AG04450 (cell line): ENCODE data around the gene CEP192. TPM values are rescaled to one million over a fixed set of nuclear protein-coding genes. Genes with fewer than 3 reads are reported as not detected.

Source experiments
- CTCF ChIA-PET: fragments of 300-600, 350-600 bp; formaldehyde crosslinking; extraction: SDS; loops from one replicate; lab custom pipeline; 2022; ENCODE audit warnings: antibody characterized with exemption, inconsistent platforms; lab: Charles Lee
- POLR2A ChIA-PET: fragments of 350-600 bp; formaldehyde crosslinking; extraction: SDS; loops from one replicate; lab custom pipeline; 2021; ENCODE audit warnings: antibody characterized with exemption, inconsistent platforms; lab: Yijun Ruan, JAX
- DNase-seq: peaks from one replicate; pipeline ENCODE4 v3.0.0-alpha.2; 2011; ENCODE audit warnings: low read depth, low spot score
- H3K27ac ChIP-seq: one replicate; pipeline ENCODE4 v1.5.1; 2012; ENCODE audit warnings: low read depth, low read length, control low read depth
- H3K27me3 ChIP-seq: one replicate; pipeline ENCODE4 v1.6.0; 2012; ENCODE audit warnings: low read length; ENCODE audit not compliant: control insufficient read depth, insufficient read depth
- H3K4me3 ChIP-seq: 2 replicates; pipeline ENCODE4 v1.5.1; 2011; ENCODE audit warnings: mild to moderate bottlenecking, low read depth, low read length, control low read depth
- H3K9me3 ChIP-seq: 2 replicates; pipeline ENCODE4 v1.5.1; 2012; ENCODE audit warnings: low read length; ENCODE audit not compliant: control insufficient read depth, insufficient read depth
- polyA plus RNA-seq: library from polyadenylated mRNA; depleted of rRNA; stranded (reverse); fragments of >200 nt; gene quantifications from 2 replicates; pipeline ENCODE4 v1.2.3, GENCODE V29; 2011
- TF ChIP-seq, protein P1 (sequence below): IDR thresholded peaks from 2 replicates; pipeline ENCODE4 v1.5.1; 2011; ENCODE audit warnings: low read depth, low read length, control low read depth, inconsistent platforms

Gene CEP192
- polyA plus RNA-seq, 1 experiment, result 21.1 TPM

DNA sequence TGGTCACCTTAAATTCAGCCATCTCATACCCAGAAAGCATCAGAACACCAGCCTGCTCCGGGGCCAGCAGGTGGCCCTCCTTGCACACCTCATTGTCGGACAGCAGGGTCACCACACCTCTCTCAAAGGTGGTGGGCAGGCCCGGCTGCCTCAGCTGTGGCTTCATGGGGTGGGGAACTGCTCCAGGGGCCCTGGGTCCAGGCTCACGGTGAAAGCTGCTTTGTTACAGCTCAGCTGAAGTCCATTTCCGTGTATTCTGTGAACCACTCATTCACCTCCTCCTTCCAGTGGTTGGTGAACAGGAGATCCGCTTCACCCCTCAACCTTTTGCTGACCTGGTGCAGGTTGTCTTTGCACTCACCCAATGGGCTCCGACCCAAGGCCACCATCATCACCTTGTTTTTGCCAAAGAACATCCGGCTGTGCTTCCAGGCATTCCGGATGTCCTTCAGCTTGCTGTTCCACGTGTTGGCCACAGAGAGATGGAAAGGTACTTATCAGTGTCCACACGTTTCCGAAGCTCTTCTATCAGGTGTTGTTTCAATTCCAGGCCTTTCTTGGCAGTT is 148.8 kb downstream of the CEP192 start:
- peaks cover 19% of the 10 kb centered on the region for H3K9me3 ChIP-seq
- H3K4me3 ChIP-seq, result no peak overlapping the region
- no peak for DNase-seq
- peaks cover 18% of the 10 kb centered on the region for H3K27me3 ChIP-seq
- ChIA-PET POLR2A (no interaction called here), CTCF (no interaction called here)
- H3K27ac ChIP-seq, result no peak overlapping the region
- TF ChIP-seq, protein P1, sequence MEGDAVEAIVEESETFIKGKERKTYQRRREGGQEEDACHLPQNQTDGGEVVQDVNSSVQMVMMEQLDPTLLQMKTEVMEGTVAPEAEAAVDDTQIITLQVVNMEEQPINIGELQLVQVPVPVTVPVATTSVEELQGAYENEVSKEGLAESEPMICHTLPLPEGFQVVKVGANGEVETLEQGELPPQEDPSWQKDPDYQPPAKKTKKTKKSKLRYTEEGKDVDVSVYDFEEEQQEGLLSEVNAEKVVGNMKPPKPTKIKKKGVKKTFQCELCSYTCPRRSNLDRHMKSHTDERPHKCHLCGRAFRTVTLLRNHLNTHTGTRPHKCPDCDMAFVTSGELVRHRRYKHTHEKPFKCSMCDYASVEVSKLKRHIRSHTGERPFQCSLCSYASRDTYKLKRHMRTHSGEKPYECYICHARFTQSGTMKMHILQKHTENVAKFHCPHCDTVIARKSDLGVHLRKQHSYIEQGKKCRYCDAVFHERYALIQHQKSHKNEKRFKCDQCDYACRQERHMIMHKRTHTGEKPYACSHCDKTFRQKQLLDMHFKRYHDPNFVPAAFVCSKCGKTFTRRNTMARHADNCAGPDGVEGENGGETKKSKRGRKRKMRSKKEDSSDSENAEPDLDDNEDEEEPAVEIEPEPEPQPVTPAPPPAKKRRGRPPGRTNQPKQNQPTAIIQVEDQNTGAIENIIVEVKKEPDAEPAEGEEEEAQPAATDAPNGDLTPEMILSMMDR, result no peak

DNA sequence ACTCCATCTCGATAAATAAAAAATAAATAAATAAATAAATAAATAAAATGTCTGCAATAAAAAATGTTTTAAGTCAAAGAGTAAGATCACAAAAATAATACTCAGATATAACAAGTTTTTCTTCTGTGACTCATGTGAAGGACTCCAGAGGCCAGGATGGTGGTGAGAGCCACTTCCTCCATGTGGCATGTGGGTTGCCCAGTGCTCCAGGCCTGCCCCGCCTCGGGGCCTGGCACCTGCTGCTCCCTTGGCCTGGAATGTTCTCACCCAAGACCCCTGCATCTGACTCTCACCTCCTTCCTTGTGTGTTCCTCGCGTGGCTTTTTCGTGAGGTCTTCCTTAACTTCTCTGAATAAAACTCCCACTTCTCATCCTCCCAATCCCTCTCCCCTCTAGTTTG is 150.0 kb downstream of the CEP192 start:
- TF ChIP-seq, protein P1, result no peak
- H3K4me3 ChIP-seq, result no peak overlapping the region
- POLR2A ChIA-PET, result no interaction called here
- H3K9me3 ChIP-seq, result peaks cover 19% of the 10 kb centered on the region
- H3K27me3 ChIP-seq, result peaks cover 18% of the 10 kb centered on the region
- CTCF ChIA-PET, result interaction anchor here (0.6 kb wide), 1 partner anchor 749 kb away, joined by 3 read pairs; no protein-coding TSS in a partner anchor
- H3K27ac ChIP-seq, result no peak overlapping the region
- no peak for DNase-seq

DNA sequence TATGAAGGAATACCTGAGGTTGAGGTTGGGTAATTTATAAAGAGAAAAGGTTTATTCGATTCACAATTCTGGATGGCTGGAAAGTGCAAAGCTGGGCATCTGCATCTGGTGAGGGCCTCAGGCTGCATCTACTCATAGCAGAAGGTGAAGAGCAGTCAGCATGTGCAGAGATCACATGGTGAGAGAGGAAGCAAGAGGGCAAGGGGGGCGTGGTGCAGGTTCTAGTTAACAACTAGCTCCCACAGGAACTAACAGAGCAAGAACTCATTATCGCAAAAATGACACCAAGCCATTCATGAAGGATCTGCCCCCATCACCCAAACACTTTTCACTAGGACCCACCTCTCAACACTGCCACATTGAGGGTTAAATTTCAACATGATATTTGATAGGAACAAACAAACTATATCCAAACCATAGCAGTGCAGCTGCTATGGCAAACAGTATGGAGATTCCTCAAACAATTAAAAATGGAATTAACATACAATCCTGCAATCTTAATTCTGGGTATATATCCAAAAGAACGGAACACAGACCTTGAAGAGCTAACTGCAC is 154.6 kb downstream of the CEP192 start:
- POLR2A ChIA-PET, result no interaction called here
- TF ChIP-seq, protein P1, result no peak
- Histone ChIP-seq H3K4me3 (no peak overlapping the region), H3K27ac (no peak overlapping the region), H3K9me3 (peaks cover 14% of the 10 kb centered on the region), H3K27me3 (peaks cover 5% of the 10 kb centered on the region)
- DNase-seq, result no peak
- CTCF ChIA-PET, result interaction anchor here (1.2 kb wide), 1 partner anchor 14 kb away, joined by 3 read pairs; no protein-coding TSS in a partner anchor

DNA sequence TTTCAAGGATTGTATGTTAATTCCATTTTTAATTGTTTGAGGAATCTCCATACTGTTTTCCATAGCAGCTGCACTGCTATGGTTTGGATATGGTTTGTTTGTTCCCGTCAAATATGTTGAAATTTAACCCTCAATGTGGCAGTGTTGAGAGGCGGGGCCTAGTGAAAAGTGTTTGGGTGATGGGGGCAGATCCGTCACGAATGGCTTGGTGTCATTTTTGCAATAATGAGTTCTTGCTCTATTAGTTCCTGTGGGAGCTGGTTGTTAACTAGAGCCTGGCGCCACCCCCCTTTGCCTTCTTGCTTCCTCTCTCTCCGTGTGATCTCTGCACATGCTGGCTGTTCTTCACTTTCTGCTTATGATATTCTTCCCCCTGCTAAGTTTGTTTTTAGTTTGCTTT is 156.0 kb downstream of the CEP192 start:
- H3K27ac ChIP-seq, result no peak overlapping the region
- H3K9me3 ChIP-seq, result peaks cover 14% of the 10 kb centered on the region
- TF ChIP-seq, protein P1, result no peak
- ChIA-PET POLR2A (no interaction called here), CTCF (no interaction called here)
- no peak for DNase-seq
- peaks cover 5% of the 10 kb centered on the region for H3K27me3 ChIP-seq
- H3K4me3 ChIP-seq, result no peak overlapping the region

DNA sequence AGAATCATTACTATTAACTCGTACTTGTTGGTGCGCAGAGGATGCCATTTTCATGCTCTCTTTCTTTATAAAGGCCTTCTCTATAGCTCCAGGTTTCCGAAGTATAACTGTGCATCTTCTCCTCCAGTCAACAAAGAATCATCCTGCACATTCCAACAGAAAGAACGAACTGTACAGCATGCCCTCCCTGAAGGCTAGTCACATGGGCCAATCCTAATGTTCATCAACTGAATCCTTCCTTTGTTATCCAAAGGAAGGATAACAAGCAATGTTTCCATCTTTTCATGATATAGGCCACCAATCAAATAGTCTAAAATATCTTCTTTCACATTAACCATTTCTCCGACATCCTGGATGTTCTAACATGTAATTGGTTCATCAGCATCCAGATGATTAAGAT is 160.5 kb downstream of the CEP192 start:
- DNase-seq, result no peak
- Histone ChIP-seq H3K9me3 (no peaks in the 10 kb centered on the region), H3K27me3 (peaks cover 6% of the 10 kb centered on the region), H3K27ac (no peak overlapping the region), H3K4me3 (no peak overlapping the region)
- POLR2A ChIA-PET, result no interaction called here
- TF ChIP-seq, protein P1, result no peak
- CTCF ChIA-PET, result interaction anchor here (1.2 kb wide), 1 partner anchor 8 kb away, joined by 5 read pairs; no protein-coding TSS in a partner anchor
